ENCODE measurements around the gene GBE1.

GBE1 gene

DNA sequence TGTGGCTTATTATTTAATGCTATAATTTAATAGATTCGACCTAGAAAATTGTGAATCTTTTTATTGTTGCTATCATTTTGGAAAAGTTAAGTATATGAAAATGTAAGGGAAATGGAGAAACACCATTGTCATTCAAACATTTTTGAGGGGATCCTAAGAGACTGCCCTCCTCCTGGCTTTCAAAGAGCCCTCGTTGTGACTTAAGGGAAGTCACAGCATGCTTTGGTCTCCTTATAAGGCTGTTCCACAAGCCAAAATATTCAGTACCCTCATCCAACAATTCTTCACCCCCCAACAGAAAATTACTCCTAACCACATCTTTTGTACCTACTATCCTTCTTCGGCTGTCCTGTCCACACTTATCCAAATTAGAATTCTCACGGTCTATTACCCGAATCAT is 140.2 kb downstream of the GBE1 start:
- DNase-seq (ENCODE audit: low read depth, low spot score), result no peak

DNA sequence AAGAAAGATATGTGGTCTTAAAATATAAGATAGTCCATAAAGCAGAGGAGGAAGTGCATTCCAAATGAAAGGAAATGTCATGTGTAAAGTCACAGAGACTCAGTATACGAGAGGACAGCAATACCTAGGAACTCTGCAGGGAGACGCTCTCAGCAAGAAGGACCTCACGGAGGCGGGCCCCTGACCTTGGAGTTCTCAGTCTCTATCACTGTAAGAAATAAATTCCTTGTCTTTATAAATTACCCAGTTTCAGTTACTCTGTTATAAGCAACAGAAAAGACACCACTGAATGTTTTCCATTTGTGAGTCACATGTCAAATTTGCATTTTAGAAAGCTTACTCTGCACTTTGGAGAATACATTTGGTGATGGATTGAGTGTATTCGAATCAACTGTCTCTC is 140.6 kb downstream of the GBE1 start:
- DNase-seq (ENCODE audit: low read depth, low spot score), result no peak

DNA sequence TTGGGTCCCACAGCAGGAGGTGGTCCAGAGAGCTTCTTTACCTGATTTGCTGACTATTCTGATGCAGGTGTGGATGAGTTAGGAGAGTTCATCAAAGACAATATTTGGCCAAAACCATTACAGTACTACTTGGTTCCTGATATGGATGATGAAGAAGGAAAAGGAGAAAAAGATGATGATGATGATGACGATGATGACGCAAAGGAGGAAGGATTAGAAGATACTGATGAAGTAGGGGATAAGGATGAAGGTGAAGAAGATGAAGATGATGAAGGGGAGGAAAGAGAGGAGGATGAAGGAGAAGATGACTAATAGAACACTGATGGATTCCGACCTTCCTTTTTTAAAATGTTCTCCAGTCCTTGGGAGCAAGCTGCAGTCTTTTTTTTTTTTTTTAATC is 148.7 kb downstream of the GBE1 start:
- no peak for DNase-seq (ENCODE audit: low read depth, low spot score)

DNA sequence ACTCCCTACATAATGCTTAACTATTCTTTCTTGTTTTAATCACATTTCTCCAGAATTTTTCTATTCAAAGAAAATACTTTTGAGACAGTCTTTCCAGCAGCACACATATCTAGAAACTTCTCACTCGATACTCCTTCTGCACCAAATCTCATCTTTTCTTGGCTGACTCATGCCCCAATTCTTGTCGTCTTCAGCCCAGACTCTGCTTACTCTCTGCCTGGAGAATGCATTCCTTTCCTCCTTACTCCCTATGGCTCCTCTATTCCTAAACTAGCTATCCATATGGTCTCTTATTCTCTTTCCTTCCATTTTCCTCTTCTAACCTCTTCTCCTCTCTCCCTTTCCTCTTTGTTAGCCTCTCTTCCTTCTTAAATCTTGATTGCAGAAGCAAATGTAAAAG is 158.7 kb downstream of the GBE1 start:
- peak; percentile 11 for DNase-seq (ENCODE audit: low read depth, low spot score)

DNA sequence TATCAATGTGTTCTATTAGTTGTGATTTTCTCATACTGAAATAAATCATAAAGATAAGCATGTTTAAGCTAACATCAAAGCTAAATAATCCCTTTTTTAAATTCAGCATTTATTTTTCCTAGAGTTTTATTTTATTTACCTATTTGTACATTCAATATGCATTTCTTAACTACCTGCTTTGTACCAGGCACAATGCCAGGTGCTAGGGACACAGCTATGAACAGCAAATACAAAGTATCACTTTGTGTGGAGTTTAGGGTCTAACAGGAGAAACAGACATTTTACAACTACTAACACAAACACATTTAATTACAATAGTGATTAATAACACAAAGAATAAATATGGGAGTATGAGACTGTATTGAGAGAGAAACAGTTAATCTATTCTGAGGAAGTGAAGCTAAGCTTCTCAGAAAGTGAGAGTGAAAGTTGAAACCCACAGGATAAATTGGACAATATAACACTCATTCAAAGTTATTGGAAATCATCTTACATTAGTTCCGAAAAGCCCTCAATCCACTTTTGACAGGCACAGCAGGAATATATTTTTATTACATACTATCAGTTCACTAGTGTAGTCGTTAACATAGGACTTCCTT is 159.6 kb downstream of the GBE1 start:
- no peak for DNase-seq (ENCODE audit: low read depth, low spot score)

DNA sequence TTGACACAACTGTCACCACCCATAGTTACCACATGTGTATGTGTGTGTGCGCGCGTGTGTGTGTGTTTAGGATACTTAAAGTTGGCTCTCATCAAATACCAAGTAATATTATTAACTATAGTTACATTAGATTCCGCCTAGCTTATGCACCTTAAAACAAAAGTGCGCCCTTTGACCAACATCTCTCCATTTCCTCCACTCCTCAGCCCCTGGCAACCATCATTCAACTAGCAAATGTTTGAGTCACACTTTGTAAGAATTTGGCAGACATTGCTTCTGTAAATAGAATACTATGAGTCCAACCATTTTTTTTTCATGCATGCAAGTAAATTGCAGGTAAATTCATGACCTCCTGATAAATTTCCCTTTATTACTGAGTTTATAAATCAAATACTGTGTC is 169.3 kb downstream of the GBE1 start:
- peak; percentile 51 for DNase-seq (ENCODE audit: low read depth, low spot score)

DNA sequence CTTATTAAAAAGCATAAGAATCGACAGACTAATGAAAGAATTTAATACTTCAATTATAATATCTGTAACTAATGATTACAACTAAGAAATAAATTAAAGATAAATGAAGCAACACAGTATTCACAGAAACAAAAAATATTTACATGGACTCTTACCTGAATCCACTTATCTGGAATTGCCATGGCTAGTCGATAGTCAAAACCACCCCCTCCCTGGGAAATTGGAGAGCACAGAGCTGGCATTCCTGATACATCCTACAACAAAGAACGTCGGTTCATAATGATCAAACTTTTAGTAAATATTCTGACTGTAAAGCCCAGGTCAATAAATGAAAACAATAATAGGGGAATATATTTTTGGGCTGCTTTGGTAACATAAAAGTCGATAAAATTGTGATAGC is 175.5 kb downstream of the GBE1 start:
- DNase-seq (ENCODE audit: low read depth, low spot score), result no peak

DNA sequence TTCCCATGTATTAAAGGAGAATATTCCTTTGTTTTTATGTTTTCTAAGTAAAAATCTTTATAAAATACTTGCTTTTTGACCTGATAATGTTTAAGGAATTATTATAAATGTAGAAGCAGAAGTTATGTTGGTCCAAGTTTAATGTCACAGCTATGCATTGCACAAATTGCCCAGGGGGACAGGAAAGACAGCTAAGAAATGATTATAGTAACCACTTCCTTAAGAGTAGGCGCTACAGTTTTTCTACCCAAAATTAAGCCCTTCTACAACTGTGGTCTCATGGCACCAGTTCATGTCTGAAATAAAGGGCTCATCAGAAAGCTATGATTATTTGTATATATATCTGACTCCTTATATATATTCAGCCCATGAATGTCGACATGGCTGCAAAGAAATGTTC is 176.4 kb downstream of the GBE1 start:
- DNase-seq (ENCODE audit: low read depth, low spot score), result no peak

DNA sequence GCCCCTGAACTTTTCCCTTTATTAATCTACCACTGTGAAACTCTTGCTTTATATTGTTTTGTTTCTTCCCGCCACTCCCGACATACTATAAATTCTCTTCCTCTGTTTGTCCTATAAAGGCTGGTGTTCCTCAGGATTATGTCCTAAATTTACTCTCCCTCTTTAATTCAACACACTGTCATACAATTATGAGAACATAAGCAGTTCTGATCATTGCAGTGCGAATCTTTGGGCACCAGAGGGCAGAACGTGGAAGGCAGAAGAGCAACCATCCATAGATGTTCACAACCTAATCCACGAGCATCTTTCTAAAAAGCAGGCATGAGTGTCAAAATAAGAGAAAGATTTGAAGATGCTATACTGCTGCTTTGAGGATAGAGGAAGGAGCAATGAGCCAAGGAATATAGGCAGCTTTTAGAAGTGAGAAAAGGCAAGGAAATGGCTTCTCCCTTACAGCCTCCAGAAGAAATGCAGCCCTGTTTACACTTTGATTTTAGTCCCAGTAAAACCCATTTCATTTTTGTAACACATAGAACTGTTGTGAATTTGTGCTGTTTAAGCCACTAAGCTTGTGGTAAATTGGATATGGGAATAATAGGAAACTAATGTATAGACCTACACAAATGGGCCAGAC is 179.4 kb downstream of the GBE1 start:
- peak; percentile 49 for DNase-seq (ENCODE audit: low read depth, low spot score)

DNA sequence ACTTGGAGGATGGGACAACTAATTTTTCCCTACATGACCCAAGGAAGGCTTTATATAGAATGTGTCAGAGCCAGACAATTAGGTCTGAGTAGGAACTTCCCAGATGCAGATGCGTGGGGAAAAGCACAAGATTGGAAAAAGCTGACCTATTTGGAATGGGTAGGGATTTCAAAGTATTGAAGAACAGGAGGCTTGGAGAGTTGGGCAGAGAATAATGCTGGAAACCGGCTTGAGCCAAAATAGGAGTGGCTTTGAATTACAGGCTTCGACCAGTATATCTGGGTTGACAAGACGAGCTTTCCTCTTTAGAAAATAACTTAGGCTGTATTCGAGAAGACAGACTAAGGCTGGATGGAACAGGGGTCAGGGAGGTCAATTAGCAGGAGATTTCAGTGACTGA is 181.1 kb downstream of the GBE1 start:
- DNase-seq (ENCODE audit: low read depth, low spot score), result no peak

DNA sequence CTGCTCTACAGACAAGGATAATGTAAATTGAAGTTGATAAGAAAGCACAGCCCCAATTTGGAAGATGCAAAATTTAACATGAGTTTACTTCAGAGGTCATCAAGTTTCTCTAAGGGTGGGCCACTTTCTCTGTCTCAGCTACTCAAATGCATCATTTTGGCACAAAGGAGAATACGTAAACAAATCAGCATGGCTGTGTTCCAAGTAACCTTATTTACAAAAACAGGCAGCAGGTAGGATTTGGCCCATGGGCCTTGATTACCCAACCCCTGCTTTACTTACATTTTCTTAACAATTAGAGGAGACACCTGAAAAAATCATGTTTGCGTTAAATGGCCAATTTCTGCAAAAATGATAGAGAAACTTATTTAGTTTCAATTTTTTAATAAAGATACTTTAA is 181.7 kb downstream of the GBE1 start:
- DNase-seq (ENCODE audit: low read depth, low spot score), result no peak

DNA sequence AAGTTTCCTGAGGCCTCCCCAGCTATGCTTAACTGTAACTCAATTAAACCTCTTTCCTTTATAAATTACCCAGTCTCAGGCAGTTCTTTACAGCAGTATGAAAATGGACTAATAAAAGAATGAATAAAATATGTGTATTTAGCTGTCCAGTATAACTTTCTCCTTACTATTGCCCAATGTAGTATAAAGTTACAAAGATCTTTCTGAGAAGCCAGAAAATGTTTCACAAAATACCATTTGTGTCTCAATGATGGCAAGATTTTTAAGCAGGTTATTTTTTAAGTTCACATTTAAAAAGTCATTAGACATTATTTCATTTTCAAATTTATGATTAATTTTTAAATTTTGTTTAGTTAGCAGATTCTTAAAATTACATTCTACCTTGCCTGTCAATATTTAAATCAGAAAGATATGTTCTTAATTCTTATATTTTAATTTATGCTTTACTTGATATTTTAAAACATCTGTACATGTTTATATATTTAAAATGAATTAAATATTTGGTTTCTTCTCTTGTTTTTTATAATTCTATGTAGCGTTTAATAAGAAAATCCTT is 189.2 kb downstream of the GBE1 start:
- DNase-seq (ENCODE audit: low read depth, low spot score), result no peak

DNA sequence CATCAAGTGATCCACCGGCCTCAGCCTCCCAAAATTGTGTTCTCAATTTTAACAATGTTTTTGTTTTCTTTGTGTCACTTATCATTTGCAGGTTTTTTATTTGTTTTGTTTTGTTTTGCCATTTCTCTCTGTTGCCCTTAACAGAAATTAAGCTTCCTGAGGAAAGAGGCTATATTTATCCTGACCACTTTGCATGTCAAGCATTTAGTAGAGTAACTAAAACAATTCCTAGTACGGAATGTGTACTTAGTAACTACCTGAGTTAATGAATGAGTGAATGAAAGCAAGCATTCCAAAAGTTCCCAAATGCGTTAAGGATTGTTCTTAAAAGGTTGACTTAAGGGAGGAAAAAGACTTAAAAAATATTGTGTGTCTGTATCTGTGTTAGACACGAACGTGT is 193.1 kb downstream of the GBE1 start:
- no peak for DNase-seq (ENCODE audit: low read depth, low spot score)

DNA sequence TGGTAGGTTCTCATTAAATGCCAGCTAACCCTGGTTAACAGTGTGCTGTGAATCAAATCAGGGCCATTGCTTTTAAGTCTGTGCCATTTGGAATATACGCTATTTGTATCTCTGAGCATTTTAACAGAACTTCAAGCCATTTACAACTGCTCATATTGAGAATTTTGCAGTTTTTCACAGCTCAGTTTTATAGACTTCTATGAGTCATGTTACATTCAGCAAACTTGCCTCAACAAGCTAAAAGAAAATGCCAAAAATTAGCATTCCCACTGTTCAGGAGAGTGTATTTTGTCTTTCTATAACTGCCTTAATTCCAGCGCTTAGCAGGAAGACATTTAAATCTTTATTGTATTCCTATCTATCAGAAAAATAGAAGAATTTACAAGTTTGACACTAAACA is 196.4 kb downstream of the GBE1 start:
- peak; percentile 25 for DNase-seq (ENCODE audit: low read depth, low spot score)

DNA sequence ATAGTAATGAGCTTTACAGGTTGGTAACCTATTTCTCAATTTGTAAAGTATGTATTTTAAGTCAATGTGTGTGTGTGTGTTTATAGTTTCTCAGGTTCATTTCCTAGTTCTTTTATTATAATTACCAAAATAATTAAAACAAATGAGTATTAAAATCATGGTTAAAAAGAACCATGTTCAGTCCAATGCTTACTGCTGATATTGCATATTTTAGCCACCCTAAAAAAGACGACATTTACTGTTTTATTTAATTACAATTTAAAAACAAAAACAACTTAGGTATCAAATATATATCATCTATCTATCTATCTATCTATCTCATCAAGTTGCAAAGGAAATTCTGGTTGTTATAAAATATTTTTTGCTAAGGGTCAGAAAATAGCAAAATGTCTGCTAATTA is 203.3 kb downstream of the GBE1 start:
- DNase-seq (ENCODE audit: low read depth, low spot score), result no peak

DNA sequence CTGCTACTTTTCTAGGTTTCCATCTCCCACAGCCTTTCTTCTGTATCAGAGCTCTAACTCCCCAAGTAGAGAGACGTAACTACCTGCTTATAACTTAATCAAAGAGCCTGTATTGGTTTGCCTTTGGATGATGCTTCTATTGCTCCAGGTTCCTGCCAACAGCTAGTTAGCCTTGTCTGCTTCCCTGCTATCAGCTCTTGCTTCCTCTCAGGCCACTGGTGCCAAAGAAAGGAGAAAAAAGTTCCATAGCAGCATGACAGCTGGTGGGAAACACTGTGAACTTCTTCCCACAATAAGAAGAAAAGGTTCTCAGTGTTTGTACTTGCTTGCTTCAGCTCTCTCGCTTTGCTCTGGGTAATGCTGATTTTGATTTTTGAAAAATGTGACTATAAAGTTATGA is 206.6 kb downstream of the GBE1 start:
- DNase-seq (ENCODE audit: low read depth, low spot score), result peak; percentile 56

DNA sequence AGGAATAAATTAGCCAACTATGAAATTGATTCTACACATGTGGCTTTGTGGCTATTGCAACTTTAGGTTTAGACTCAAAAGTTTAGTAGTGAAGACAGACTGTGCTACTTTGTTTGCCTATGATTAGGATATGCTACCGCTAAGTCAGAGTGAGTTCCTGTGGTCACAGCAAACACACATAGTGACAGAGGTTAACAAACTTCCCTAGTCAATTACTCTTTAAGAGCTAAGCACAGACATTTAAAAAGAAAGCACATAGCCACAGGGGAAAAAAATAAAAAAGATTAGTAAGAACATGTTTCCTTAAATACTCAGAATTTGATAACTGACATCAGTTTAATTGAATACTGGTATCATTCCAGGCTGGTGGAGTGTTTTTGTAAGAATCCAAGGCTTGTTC is 207.1 kb downstream of the GBE1 start:
- peak; percentile 74 for DNase-seq (ENCODE audit: low read depth, low spot score)

DNA sequence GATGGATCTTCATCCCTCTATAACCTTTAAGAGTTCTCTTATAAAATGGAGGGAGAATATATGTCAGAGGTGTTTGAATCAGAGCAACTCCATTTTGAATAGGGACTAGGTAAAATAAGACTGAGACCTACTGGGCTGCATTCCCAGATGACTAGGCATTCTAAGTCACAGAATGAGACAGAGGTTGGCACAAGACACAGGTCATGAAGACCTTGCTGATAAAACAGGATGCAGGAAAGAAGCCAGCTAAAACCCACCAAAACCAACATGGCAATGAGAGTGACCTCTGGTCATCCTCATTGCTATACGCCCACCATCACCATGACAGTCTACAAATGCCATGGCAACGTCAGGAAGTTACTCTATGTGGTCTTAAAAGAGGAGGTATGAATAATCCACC is 211.0 kb downstream of the GBE1 start:
- DNase-seq (ENCODE audit: low read depth, low spot score), result peak; percentile 3

DNA sequence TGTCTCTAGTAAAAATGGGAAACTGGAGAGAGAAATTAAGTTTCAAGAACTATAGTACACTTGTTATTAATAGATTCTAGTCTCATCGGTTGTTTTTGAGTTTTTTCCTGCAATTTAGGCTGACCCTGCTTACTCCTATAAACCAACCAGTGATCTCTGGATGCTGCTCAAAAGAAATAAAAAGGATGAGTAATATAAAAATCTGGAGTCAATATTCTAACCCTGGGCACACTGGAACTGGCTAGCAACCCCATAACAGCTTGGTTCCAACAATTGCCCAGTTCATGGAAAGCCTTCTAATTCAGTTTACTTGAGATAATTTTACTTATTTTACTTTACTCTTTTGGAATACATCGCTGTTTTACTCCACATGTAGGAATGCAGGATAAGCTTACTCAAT is 211.6 kb downstream of the GBE1 start:
- DNase-seq (ENCODE audit: low read depth, low spot score), result no peak

DNA sequence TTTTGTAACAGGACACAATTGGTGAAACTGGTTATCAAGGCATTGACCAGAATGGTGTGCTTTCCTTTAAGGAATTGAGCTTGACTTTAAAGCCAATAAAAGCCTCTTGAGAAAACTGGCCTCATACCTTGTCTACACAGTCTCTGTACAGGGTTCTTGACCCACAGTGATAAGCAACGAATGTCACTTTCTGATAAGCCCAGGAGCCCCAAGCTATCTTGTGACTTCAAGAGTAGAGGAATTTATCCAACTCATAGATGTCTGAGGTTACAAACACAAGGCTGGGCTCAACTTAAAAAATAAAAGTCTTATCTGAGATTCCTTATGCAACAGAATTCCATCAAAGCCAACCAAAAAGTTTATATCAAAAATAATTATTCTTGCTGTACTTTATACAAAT is 212.1 kb downstream of the GBE1 start:
- no peak for DNase-seq (ENCODE audit: low read depth, low spot score)

DNA sequence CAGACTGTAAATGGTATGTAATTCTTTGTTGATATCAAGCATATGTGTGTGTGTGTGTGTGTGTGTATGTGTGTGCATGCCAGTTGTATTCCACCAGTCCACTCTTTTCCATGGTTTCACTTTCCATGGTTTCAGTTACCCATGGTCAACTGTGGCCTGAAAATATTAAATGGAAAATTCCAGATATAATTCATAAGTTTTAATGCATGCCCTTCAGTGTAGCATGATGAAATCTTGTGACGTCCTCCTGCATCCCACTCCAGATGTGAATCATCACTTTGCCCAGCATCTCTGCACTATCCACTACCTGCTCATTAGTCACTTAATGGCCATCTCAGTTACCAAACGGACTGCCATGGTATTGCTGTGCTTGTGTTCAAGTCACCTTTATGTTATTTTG is 215.9 kb downstream of the GBE1 start:
- DNase-seq (ENCODE audit: low read depth, low spot score), result no peak

DNA sequence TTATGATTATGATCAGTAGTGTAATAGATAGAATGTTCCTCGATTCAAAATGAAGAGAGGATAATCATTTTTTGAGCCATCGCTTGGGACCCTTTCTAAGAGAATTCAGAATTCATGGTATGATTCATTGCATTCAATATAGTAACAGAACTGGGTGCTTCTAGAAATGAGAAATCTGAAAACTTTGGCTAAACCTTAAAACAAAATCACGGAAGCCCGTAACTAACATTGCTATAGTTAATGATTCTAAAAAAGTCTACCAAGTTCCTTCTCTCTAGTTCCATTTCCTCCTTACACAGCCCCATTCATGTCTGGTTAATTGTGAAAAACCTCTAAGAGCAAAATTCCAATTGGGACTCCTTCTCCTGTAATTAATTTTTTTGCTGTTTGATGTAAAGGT is 217.1 kb downstream of the GBE1 start:
- no peak for DNase-seq (ENCODE audit: low read depth, low spot score)

DNA sequence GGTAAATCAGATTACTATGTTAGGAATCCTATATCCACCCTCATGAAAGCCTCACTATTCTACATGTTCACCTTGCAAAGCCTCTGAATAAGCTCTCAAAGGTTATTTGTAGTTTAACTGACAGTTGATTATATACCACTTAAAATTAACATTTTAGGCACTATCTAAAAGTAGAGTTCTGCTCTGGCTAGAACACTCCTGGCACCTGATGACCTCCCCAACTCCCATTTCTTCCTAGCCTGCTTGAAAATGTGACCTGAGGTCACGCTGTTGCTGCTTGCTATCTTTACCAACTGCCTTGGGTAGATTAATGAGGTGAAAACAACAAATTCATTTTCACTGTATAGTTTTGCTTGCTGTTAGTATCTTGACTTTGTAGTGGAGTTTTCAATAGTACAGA is 220.7 kb downstream of the GBE1 start:
- no peak for DNase-seq (ENCODE audit: low read depth, low spot score)

DNA sequence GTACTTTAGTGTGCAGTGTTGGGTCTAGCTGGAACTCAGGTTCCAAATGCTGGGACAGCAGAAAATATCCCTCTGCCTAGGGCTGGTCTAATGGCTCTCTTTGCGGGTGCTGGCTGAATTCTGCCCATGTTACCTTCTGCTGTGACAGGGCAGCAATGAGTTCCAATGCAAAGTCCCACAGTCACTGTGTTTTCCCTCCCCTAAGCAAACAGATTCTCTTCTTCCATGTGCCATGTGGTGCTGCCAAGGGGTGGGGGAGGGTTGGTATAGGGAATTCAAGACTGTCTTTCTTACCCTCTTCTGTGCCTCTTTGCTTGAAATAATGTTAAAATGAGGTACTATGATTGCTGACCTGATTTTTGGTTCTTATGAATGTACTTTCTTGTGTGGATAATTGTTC is 229.6 kb downstream of the GBE1 start:
- no peak for DNase-seq (ENCODE audit: low read depth, low spot score)

All from astrocyte of the hippocampus (primary cell).